Measurements from ENCODE around the gene RNF223.

The RNF223 gene

GRCh38 chr1:1047407-1047806 lies 26.7 kb downstream of the RNF223 start:
- H2BK5ac ChIP-seq (ENCODE audit: low read length), result no peak overlapping the region
- H3K27ac ChIP-seq (replicated peaks; ENCODE audit: low read length), result no peak overlapping the region
- peaks cover 0 to 3% of the 10 kb centered on the region in 2 donors for H3K9me3 ChIP-seq (replicated peaks in 1 of 2; ENCODE audit: control insufficient read depth in 2 of 2, insufficient read depth in 1 of 2, low read depth in 1 of 2, low read length in 2 of 2)
- H3K9ac ChIP-seq (ENCODE audit: low read depth, low read length, poor library complexity), result no peak overlapping the region
- H3K4me3 ChIP-seq (ENCODE audit: low read length in 2 of 2), result no peak overlapping the region
- H2BK120ac ChIP-seq (ENCODE audit: low read depth, low read length), result no peak overlapping the region
- H3K27me3 ChIP-seq (ENCODE audit: control insufficient read depth in 3 of 3, insufficient read depth in 3 of 3, low read depth in 1 of 3, low read length in 3 of 3), result no peaks in the 10 kb centered on the region
- H3K36me3 ChIP-seq (replicated peaks in 1 of 2; ENCODE audit: control insufficient read depth in 2 of 2, insufficient read depth in 2 of 2, low read length in 2 of 2), result peaks cover 60 to 89% of the 10 kb centered on the region in 2 donors
- H3K14ac ChIP-seq (ENCODE audit: low read length), result no peak overlapping the region
- no peak overlapping the region for H2BK12ac ChIP-seq (ENCODE audit: low read length)
- H3K4ac ChIP-seq (ENCODE audit: low read length), result no peak overlapping the region
- H3K4me1 ChIP-seq (ENCODE audit: control insufficient read depth in 2 of 2, insufficient read depth in 1 of 2, low read depth in 1 of 2, low read length in 2 of 2), result no peaks in the 10 kb centered on the region
- no peak for DNase-seq (ENCODE audit: low spot score)
- H3K23ac ChIP-seq (ENCODE audit: low read depth, low read length, poor library complexity), result no peak overlapping the region
- no peak overlapping the region for H3K4me2 ChIP-seq (ENCODE audit: insufficient read depth, low read length, poor library complexity, severe bottlenecking)
- no peak overlapping the region for H2BK15ac ChIP-seq (ENCODE audit: low read length)
- no peak overlapping the region for H4K8ac ChIP-seq (ENCODE audit: low read depth, low read length)
- H3K79me1 ChIP-seq (ENCODE audit: low read depth, low read length), result peaks cover 23% of the 10 kb centered on the region
- H3K18ac ChIP-seq (ENCODE audit: low read length), result no peak overlapping the region
- H2AK5ac ChIP-seq (ENCODE audit: low read depth, low read length), result no peak overlapping the region
- H4K91ac ChIP-seq (ENCODE audit: low read depth, low read length, poor library complexity), result no peak overlapping the region
- no peak overlapping the region for H2AFZ ChIP-seq (ENCODE audit: low read length)
- WGBS, 2 donors (ENCODE audit: extremely low coverage in 2 of 2, insufficient read length in 2 of 2, insufficient replicate concordance in 1 of 2), result no CpG with 5 or more reads among the region's 19 CpGs

GRCh38 chr1:1046767-1047166 lies 27.3 kb downstream of the RNF223 start:
- Histone ChIP-seq H2BK5ac (ENCODE audit: low read length) (no peak overlapping the region), H3K14ac (ENCODE audit: low read length) (no peak overlapping the region), H2BK15ac (ENCODE audit: low read length) (no peak overlapping the region), H3K27ac (replicated peaks; ENCODE audit: low read length) (no peak overlapping the region), H3K23ac (ENCODE audit: low read depth, low read length, poor library complexity) (no peak overlapping the region), H3K4me2 (ENCODE audit: insufficient read depth, low read length, poor library complexity, severe bottlenecking) (no peak overlapping the region), H3K27me3 (ENCODE audit: control insufficient read depth in 3 of 3, insufficient read depth in 3 of 3, low read depth in 1 of 3, low read length in 3 of 3) (no peaks in the 10 kb centered on the region), H3K79me1 (ENCODE audit: low read depth, low read length) (peaks cover 27% of the 10 kb centered on the region), H2BK120ac (ENCODE audit: low read depth, low read length) (no peak overlapping the region), H3K4ac (ENCODE audit: low read length) (no peak overlapping the region), H3K9me3 (replicated peaks in 1 of 2; ENCODE audit: control insufficient read depth in 2 of 2, insufficient read depth in 1 of 2, low read depth in 1 of 2, low read length in 2 of 2) (no peaks in the 10 kb centered on the region), H3K36me3 (replicated peaks in 1 of 2; ENCODE audit: control insufficient read depth in 2 of 2, insufficient read depth in 2 of 2, low read length in 2 of 2) (peaks cover 59 to 89% of the 10 kb centered on the region in 2 donors), H3K18ac (ENCODE audit: low read length) (no peak overlapping the region), H2AFZ (ENCODE audit: low read length) (no peak overlapping the region), H2BK12ac (ENCODE audit: low read length) (no peak overlapping the region), H4K8ac (ENCODE audit: low read depth, low read length) (no peak overlapping the region), H3K9ac (ENCODE audit: low read depth, low read length, poor library complexity) (peak overlapping the region; percentile 44), H2AK5ac (ENCODE audit: low read depth, low read length) (no peak overlapping the region), H3K4me1 (ENCODE audit: control insufficient read depth in 2 of 2, insufficient read depth in 1 of 2, low read depth in 1 of 2, low read length in 2 of 2) (no peaks in the 10 kb centered on the region), H4K91ac (ENCODE audit: low read depth, low read length, poor library complexity) (no peak overlapping the region), H3K4me3 (ENCODE audit: low read length in 2 of 2) (no peak overlapping the region)
- WGBS, 2 donors (ENCODE audit: extremely low coverage in 2 of 2, insufficient read length in 2 of 2, insufficient replicate concordance in 1 of 2), result no CpG with 5 or more reads among the region's 26 CpGs
- no peak for DNase-seq (ENCODE audit: low spot score)

- no peak overlapping the region for H3K14ac ChIP-seq (ENCODE audit: low read length)
- no peak overlapping the region for H3K4me2 ChIP-seq (ENCODE audit: insufficient read depth, low read length, poor library complexity, severe bottlenecking)
- no peak overlapping the region for H2BK120ac ChIP-seq (ENCODE audit: low read depth, low read length)
- H3K23ac ChIP-seq (ENCODE audit: low read depth, low read length, poor library complexity), result no peak overlapping the region
- no peak for DNase-seq (ENCODE audit: low spot score)
- H2BK12ac ChIP-seq (ENCODE audit: low read length), result no peak overlapping the region
- no peak overlapping the region for H4K91ac ChIP-seq (ENCODE audit: low read depth, low read length, poor library complexity)
- H2BK5ac ChIP-seq (ENCODE audit: low read length), result no peak overlapping the region
- no peak overlapping the region for H3K4me3 ChIP-seq (ENCODE audit: low read length in 2 of 2)
- peak overlapping the region; percentile 65 for H4K8ac ChIP-seq (ENCODE audit: low read depth, low read length)
- H2AK5ac ChIP-seq (ENCODE audit: low read depth, low read length), result no peak overlapping the region
- H3K79me1 ChIP-seq (ENCODE audit: low read depth, low read length), result peaks cover 30% of the 10 kb centered on the region
- H3K4me1 ChIP-seq (ENCODE audit: control insufficient read depth in 2 of 2, insufficient read depth in 1 of 2, low read depth in 1 of 2, low read length in 2 of 2), result no peaks in the 10 kb centered on the region
- no peak overlapping the region for H2BK15ac ChIP-seq (ENCODE audit: low read length)
- H3K27me3 ChIP-seq (ENCODE audit: control insufficient read depth in 3 of 3, insufficient read depth in 3 of 3, low read depth in 1 of 3, low read length in 3 of 3), result no peaks in the 10 kb centered on the region
- peaks cover 57 to 84% of the 10 kb centered on the region in 2 donors for H3K36me3 ChIP-seq (replicated peaks in 1 of 2; ENCODE audit: control insufficient read depth in 2 of 2, insufficient read depth in 2 of 2, low read length in 2 of 2)
- no peak overlapping the region for H3K4ac ChIP-seq (ENCODE audit: low read length)
- no peaks in the 10 kb centered on the region for H3K9me3 ChIP-seq (replicated peaks in 1 of 2; ENCODE audit: control insufficient read depth in 2 of 2, insufficient read depth in 1 of 2, low read depth in 1 of 2, low read length in 2 of 2)
- no peak overlapping the region for H3K9ac ChIP-seq (ENCODE audit: low read depth, low read length, poor library complexity)
- H2AFZ ChIP-seq (ENCODE audit: low read length), result no peak overlapping the region
- H3K18ac ChIP-seq (ENCODE audit: low read length), result no peak overlapping the region
- H3K27ac ChIP-seq (replicated peaks; ENCODE audit: low read length), result no peak overlapping the region
- no CpG with 5 or more reads among the region's 20 CpGs for WGBS, 2 donors (ENCODE audit: extremely low coverage in 2 of 2, insufficient read length in 2 of 2, insufficient replicate concordance in 1 of 2)
Observed at GRCh38 chr1:1046243-1046642, 27.9 kb downstream of the RNF223 start.

GRCh38 chr1:1045129-1045528 lies 29.0 kb downstream of the RNF223 start:
- H3K4me1 ChIP-seq (ENCODE audit: control insufficient read depth in 2 of 2, insufficient read depth in 1 of 2, low read depth in 1 of 2, low read length in 2 of 2), result peaks cover 0 to 3% of the 10 kb centered on the region in 2 donors
- no peak overlapping the region for H2BK120ac ChIP-seq (ENCODE audit: low read depth, low read length)
- H2AFZ ChIP-seq (ENCODE audit: low read length), result no peak overlapping the region
- H3K9me3 ChIP-seq (replicated peaks in 1 of 2; ENCODE audit: control insufficient read depth in 2 of 2, insufficient read depth in 1 of 2, low read depth in 1 of 2, low read length in 2 of 2), result no peaks in the 10 kb centered on the region
- no peak overlapping the region for H3K4me3 ChIP-seq (ENCODE audit: low read length in 2 of 2)
- no peak overlapping the region for H2BK12ac ChIP-seq (ENCODE audit: low read length)
- H3K27me3 ChIP-seq (ENCODE audit: control insufficient read depth in 3 of 3, insufficient read depth in 3 of 3, low read depth in 1 of 3, low read length in 3 of 3), result no peaks in the 10 kb centered on the region
- H3K18ac ChIP-seq (ENCODE audit: low read length), result no peak overlapping the region
- H3K14ac ChIP-seq (ENCODE audit: low read length), result no peak overlapping the region
- no peak overlapping the region for H3K27ac ChIP-seq (replicated peaks; ENCODE audit: low read length)
- H3K23ac ChIP-seq (ENCODE audit: low read depth, low read length, poor library complexity), result peak overlapping the region; percentile 85
- H2BK15ac ChIP-seq (ENCODE audit: low read length), result no peak overlapping the region
- no peak overlapping the region for H4K91ac ChIP-seq (ENCODE audit: low read depth, low read length, poor library complexity)
- no peak overlapping the region for H4K8ac ChIP-seq (ENCODE audit: low read depth, low read length)
- H3K9ac ChIP-seq (ENCODE audit: low read depth, low read length, poor library complexity), result peak overlapping the region; percentile 44
- no peak for DNase-seq (ENCODE audit: low spot score)
- WGBS, 2 donors (ENCODE audit: extremely low coverage in 2 of 2, insufficient read length in 2 of 2, insufficient replicate concordance in 1 of 2), result no CpG with 5 or more reads among the region's 23 CpGs
- peaks cover 50 to 73% of the 10 kb centered on the region in 2 donors for H3K36me3 ChIP-seq (replicated peaks in 1 of 2; ENCODE audit: control insufficient read depth in 2 of 2, insufficient read depth in 2 of 2, low read length in 2 of 2)
- no peak overlapping the region for H3K4ac ChIP-seq (ENCODE audit: low read length)
- H3K79me1 ChIP-seq (ENCODE audit: low read depth, low read length), result peaks cover 32% of the 10 kb centered on the region
- H2BK5ac ChIP-seq (ENCODE audit: low read length), result peak overlapping the region; percentile 53
- no peak overlapping the region for H3K4me2 ChIP-seq (ENCODE audit: insufficient read depth, low read length, poor library complexity, severe bottlenecking)
- H2AK5ac ChIP-seq (ENCODE audit: low read depth, low read length), result no peak overlapping the region

Data from neuronal stem cell (in vitro differentiated cells).